Stimulated activated naive CD8-positive, alpha-beta T cell treated with anti-CD3 and anti-CD28 coated beads, Interleukin-15, Interleukin-2, amounts not matched to agents 100 ng/mL and 50 ng/mL, for 24 hours (primary cell): ENCODE data around the gene FAM200C.
A peak's percentile ranks its signal among the peaks of the same experiment; 100 is the strongest.

Source experiments
- H3K27ac Mint-ChIP-seq: one replicate; pipeline ENCODE4 v1.8.0; 2021; ENCODE audit warnings: mild to moderate bottlenecking, mixed read lengths
- H3K27me3 Mint-ChIP-seq: one replicate; pipeline ENCODE4 v1.8.0; 2021; ENCODE audit warnings: mixed read lengths
- H3K36me3 Mint-ChIP-seq: one replicate; pipeline ENCODE4 v1.8.0; 2021; ENCODE audit warnings: low read depth, mixed read lengths
- H3K4me1 Mint-ChIP-seq: one replicate; pipeline ENCODE4 v1.8.0; 2021; ENCODE audit warnings: low read depth, mixed read lengths
- H3K4me3 Mint-ChIP-seq: one replicate; pipeline ENCODE4 v1.8.0; 2021; ENCODE audit warnings: mild to moderate bottlenecking, mixed read lengths
- H3K9me3 Mint-ChIP-seq: one replicate; pipeline ENCODE4 v1.8.0; 2021; ENCODE audit warnings: mixed read lengths

FAM200C gene

GRCh38 chr5:160434022-160434531 is 34.2 kb upstream of the FAM200C start:
- H3K36me3 Mint-ChIP-seq: peaks cover 3% of the 10 kb centered on the region
- no peak overlapping the region for H3K4me3 Mint-ChIP-seq

GRCh38 chr5:160432787-160433186 is 32.9 kb upstream of the FAM200C start:
- Mint-ChIP-seq H3K27me3 (peaks cover 5% of the 10 kb centered on the region), H3K36me3 (peaks cover 16% of the 10 kb centered on the region), H3K4me3 (no peak overlapping the region), H3K27ac (no peak overlapping the region), H3K4me1 (peaks cover 32% of the 10 kb centered on the region), H3K9me3 (no peaks in the 10 kb centered on the region)

More at GRCh38 chr5:160434022-160434531, 34.2 kb upstream of the FAM200C start:
- Mint-ChIP-seq H3K27me3 (peaks cover 5% of the 10 kb centered on the region), H3K9me3 (no peaks in the 10 kb centered on the region), H3K4me1 (peaks cover 41% of the 10 kb centered on the region), H3K27ac (no peak overlapping the region)

GRCh38 chr5:160432196-160432595 is 32.3 kb upstream of the FAM200C start:
- H3K9me3 Mint-ChIP-seq: no peaks in the 10 kb centered on the region
- H3K4me3 Mint-ChIP-seq: no peak overlapping the region
- peaks cover 5% of the 10 kb centered on the region for H3K27me3 Mint-ChIP-seq
- no peak overlapping the region for H3K27ac Mint-ChIP-seq
- H3K36me3 Mint-ChIP-seq: peaks cover 22% of the 10 kb centered on the region
- H3K4me1 Mint-ChIP-seq: peaks cover 30% of the 10 kb centered on the region

GRCh38 chr5:160427607-160428006 is 27.8 kb upstream of the FAM200C start:
- H3K27me3 Mint-ChIP-seq: no peaks in the 10 kb centered on the region
- H3K9me3 Mint-ChIP-seq: no peaks in the 10 kb centered on the region
- H3K4me3 Mint-ChIP-seq: no peak overlapping the region
- peaks cover 27% of the 10 kb centered on the region for H3K4me1 Mint-ChIP-seq
- peaks cover 52% of the 10 kb centered on the region for H3K36me3 Mint-ChIP-seq
- H3K27ac Mint-ChIP-seq: no peak overlapping the region

GRCh38 chr5:160423099-160423498 is 23.2 kb upstream of the FAM200C start:
- H3K9me3 Mint-ChIP-seq: no peaks in the 10 kb centered on the region
- peaks cover 43% of the 10 kb centered on the region for H3K36me3 Mint-ChIP-seq
- H3K4me3 Mint-ChIP-seq: peak overlapping the region; percentile 95
- peak overlapping the region; percentile 36 for H3K27ac Mint-ChIP-seq
- H3K27me3 Mint-ChIP-seq: no peaks in the 10 kb centered on the region
- peaks cover 69% of the 10 kb centered on the region for H3K4me1 Mint-ChIP-seq

GRCh38 chr5:160421625-160422258 is 21.9 kb upstream of the FAM200C start, which contains the start of gene PTTG1:
PTTG1 (plus strand) TSS chr5:160421855; CDS start chr5:160422313, 458 bp downstream.
- peak within 1 kb of the TSS; percentile 95 for H3K4me3 Mint-ChIP-seq
- H3K27ac Mint-ChIP-seq: peak within 1 kb of the TSS; percentile 95
- H3K36me3 Mint-ChIP-seq: peaks cover 31% of the 10 kb centered on the region
- H3K4me1 Mint-ChIP-seq: peaks cover 81% of the 10 kb centered on the region
- H3K9me3 Mint-ChIP-seq: no peaks in the 10 kb centered on the region
- H3K27me3 Mint-ChIP-seq: no peaks in the 10 kb centered on the region

- peaks cover 26% of the 10 kb centered on the region for H3K36me3 Mint-ChIP-seq
- H3K27ac Mint-ChIP-seq: peak overlapping the region; percentile 96
- peak overlapping the region; percentile 98 for H3K4me3 Mint-ChIP-seq
- peaks cover 83% of the 10 kb centered on the region for H3K4me1 Mint-ChIP-seq
- no peaks in the 10 kb centered on the region for H3K27me3 Mint-ChIP-seq
- no peaks in the 10 kb centered on the region for H3K9me3 Mint-ChIP-seq
These were observed 20.4 kb upstream of the FAM200C start for GRCh38 chr5:160420331-160420610.

GRCh38 chr5:160419458-160420330 is 19.8 kb upstream of the FAM200C start:
- Mint-ChIP-seq H3K9me3 (no peaks in the 10 kb centered on the region), H3K4me1 (peaks cover 77% of the 10 kb centered on the region), H3K27ac (peak overlapping the region; percentile 96), H3K27me3 (no peaks in the 10 kb centered on the region), H3K36me3 (peaks cover 25% of the 10 kb centered on the region), H3K4me3 (peak overlapping the region; percentile 98)

GRCh38 chr5:160418561-160419457 is 19.0 kb upstream of the FAM200C start, which contains the start of gene SLU7:
SLU7 (minus strand) TSS chr5:160419081; CDS start chr5:160415294, 3,787 bp downstream.
- Mint-ChIP-seq H3K4me3 (peak within 1 kb of the TSS; percentile 98), H3K27ac (peak within 1 kb of the TSS; percentile 96), H3K36me3 (peaks cover 16% of the 10 kb centered on the region), H3K9me3 (no peaks in the 10 kb centered on the region), H3K27me3 (no peaks in the 10 kb centered on the region), H3K4me1 (peaks cover 70% of the 10 kb centered on the region)

- Mint-ChIP-seq H3K27me3 (no peaks in the 10 kb centered on the region), H3K36me3 (peaks cover 9% of the 10 kb centered on the region), H3K4me3 (peak overlapping the region; percentile 90), H3K27ac (peak overlapping the region; percentile 87), H3K4me1 (peaks cover 15% of the 10 kb centered on the region), H3K9me3 (no peaks in the 10 kb centered on the region)
These were observed 1.0 kb downstream of the FAM200C start for GRCh38 chr5:160398806-160399205.

- Mint-ChIP-seq H3K27ac (no peak overlapping the region), H3K36me3 (no peaks in the 10 kb centered on the region), H3K9me3 (no peaks in the 10 kb centered on the region), H3K4me1 (peaks cover 15% of the 10 kb centered on the region), H3K27me3 (no peaks in the 10 kb centered on the region), H3K4me3 (no peak overlapping the region)
These were observed 2.4 kb downstream of the FAM200C start for GRCh38 chr5:160397492-160397891.

GRCh38 chr5:160395111-160395510 is 4.7 kb downstream of the FAM200C start:
- Mint-ChIP-seq H3K4me3 (no peak overlapping the region), H3K27me3 (no peaks in the 10 kb centered on the region), H3K4me1 (peaks cover 12% of the 10 kb centered on the region), H3K27ac (no peak overlapping the region), H3K9me3 (no peaks in the 10 kb centered on the region), H3K36me3 (no peaks in the 10 kb centered on the region)

- Mint-ChIP-seq H3K4me1 (no peaks in the 10 kb centered on the region), H3K27me3 (no peaks in the 10 kb centered on the region), H3K4me3 (no peak overlapping the region), H3K36me3 (peaks cover 10% of the 10 kb centered on the region), H3K9me3 (peaks cover 13% of the 10 kb centered on the region), H3K27ac (no peak overlapping the region)
These were observed 8.8 kb downstream of the FAM200C start for GRCh38 chr5:160390787-160391696.

GRCh38 chr5:160387445-160387844 is 12.4 kb downstream of the FAM200C start:
- Mint-ChIP-seq H3K9me3 (peaks cover 13% of the 10 kb centered on the region), H3K36me3 (peaks cover 10% of the 10 kb centered on the region), H3K4me3 (no peak overlapping the region), H3K27ac (no peak overlapping the region), H3K4me1 (no peaks in the 10 kb centered on the region), H3K27me3 (peaks cover 3% of the 10 kb centered on the region)
